A673 (cell line): ENCODE measurements around the gene FBXL7. TPM values are rescaled to one million over a fixed set of nuclear protein-coding genes. Genes with fewer than 3 reads are reported as not detected.

Experiments used
- BruUV-seq: library from RNA; stranded (reverse); fragments of 400-500 nt; replicated peaks from 2 replicates; lab custom pipeline; 2021; lab: Mats Ljungman, UMichigan
- CTCF ChIA-PET: fragments of 300-600 bp; sonication (Branson Sonifier 250); formaldehyde crosslinking; loops from one replicate; lab custom pipeline; 2022; ENCODE audit warnings: antibody characterized with exemption; lab: Charles Lee
- POLR2A ChIA-PET: fragments of 300-600 bp; sonication (Branson Sonifier 250); formaldehyde crosslinking; loops from one replicate; lab custom pipeline; 2022; ENCODE audit warnings: antibody characterized with exemption; ENCODE audit not compliant: low non-redundant PET; lab: Charles Lee
- DNase-seq: peaks from one replicate; pipeline ENCODE4 v3.0.0-alpha.2; 2015; ENCODE audit warnings: low spot score
- H3K27ac ChIP-seq: fragments of 200-600 bp; sonication (generic); 2 replicates; pipeline ENCODE4 v1.5.1; 2016; ENCODE audit warnings: mixed run types, low read depth, mild to moderate bottlenecking, mixed read lengths, antibody characterized with exemption, low read length; ENCODE audit not compliant: poor library complexity, severe bottlenecking
- H3K27me3 ChIP-seq: fragments of 200-600 bp; sonication (generic); replicated peaks from 2 replicates; pipeline ENCODE4 v1.6.1; 2017; ENCODE audit warnings: mixed run types, low read depth, mild to moderate bottlenecking, mixed read lengths, antibody characterized with exemption, low read length; ENCODE audit not compliant: insufficient read depth, poor library complexity
- H3K36me3 ChIP-seq: fragments of 200-600 bp; sonication (generic); 2 replicates; pipeline ENCODE4 v1.6.1; 2016; ENCODE audit warnings: mixed run types, mild to moderate bottlenecking, mixed read lengths, antibody characterized with exemption, low read length; ENCODE audit not compliant: insufficient read depth, poor library complexity, severe bottlenecking
- H3K4me1 ChIP-seq: fragments of 200-600 bp; sonication (generic); 2 replicates; pipeline ENCODE4 v1.6.1; 2017; ENCODE audit warnings: mixed run types, mild to moderate bottlenecking, mixed read lengths, antibody characterized with exemption, low read length; ENCODE audit not compliant: insufficient read depth, poor library complexity, severe bottlenecking
- H3K4me3 ChIP-seq: fragments of 200-600 bp; sonication (generic); 2 replicates; pipeline ENCODE4 v1.5.1; 2016; ENCODE audit warnings: low read depth, mixed run types, mild to moderate bottlenecking, mixed read lengths, low read length; ENCODE audit not compliant: poor library complexity, severe bottlenecking
- H3K9me3 ChIP-seq: fragments of 200-600 bp; sonication (generic); 2 replicates; pipeline ENCODE4 v1.6.1; 2016; ENCODE audit warnings: mixed run types, low read depth, mild to moderate bottlenecking, mixed read lengths, antibody characterized with exemption, low read length; ENCODE audit not compliant: poor library complexity, severe bottlenecking
- CTCF ChIP-seq: fragments of 300-800, 200-600 bp; sonication (generic); conservative IDR thresholded peaks from 2 replicates; pipeline ENCODE4 v1.5.1; 2017; ENCODE audit warnings: low read depth, mild to moderate bottlenecking, antibody characterized with exemption, low read length, moderate library complexity, mixed read lengths
- EZH2 ChIP-seq: fragments of 200-600 bp; sonication (generic); IDR thresholded peaks from 2 replicates; pipeline ENCODE4 v1.6.1; 2017; ENCODE audit warnings: borderline replicate concordance, low read depth, mild to moderate bottlenecking, mixed read lengths, antibody characterized with exemption, low read length; ENCODE audit not compliant: poor library complexity, severe bottlenecking
- intact Hi-C: fragments of 100-400 bp; cut with micrococcal nuclease; formaldehyde crosslinking; loops from one replicate; pipeline ENCODE4 v1.10.0; 2022; ENCODE audit not compliant: unreplicated experiment
- total RNA-seq: library from RNA; stranded (reverse); gene quantifications from 2 replicates; pipeline ENCODE4 v1.2.3, GENCODE V29; 2021

FBXL7 gene
- total RNA-seq, 1 experiment from 2014 or later = 5.9 TPM

GRCh38 chr5:15889001-15889400 is 389.0 kb downstream of the FBXL7 start:
- no peaks in the 10 kb centered on the region for H3K9me3 ChIP-seq
- no peak for DNase-seq
- no TSS peak for BruUV-seq

GRCh38 chr5:15893866-15894265 is 393.9 kb downstream of the FBXL7 start:
- Histone ChIP-seq H3K4me3 (no peak overlapping the region), H3K4me1 (no peaks in the 10 kb centered on the region), H3K9me3 (no peaks in the 10 kb centered on the region), H3K36me3 (no peaks in the 10 kb centered on the region), H3K27ac (no peak overlapping the region), H3K27me3 (no peaks in the 10 kb centered on the region)
- no TSS peak for BruUV-seq
- no peak for DNase-seq
- TF ChIP-seq CTCF (no peak), EZH2 (no peak)
- intact Hi-C loops = no loop called here
- ChIA-PET POLR2A (no interaction called here), CTCF (no interaction called here)

More at GRCh38 chr5:15889001-15889400, 389.0 kb downstream of the FBXL7 start:
- H3K4me1 ChIP-seq = no peaks in the 10 kb centered on the region
- ChIA-PET CTCF (no interaction called here), POLR2A (no interaction called here)
- H3K4me3 ChIP-seq = no peak overlapping the region
- intact Hi-C loops = no loop called here
- no peaks in the 10 kb centered on the region for H3K27me3 ChIP-seq
- TF ChIP-seq EZH2 = no peak
- TF ChIP-seq CTCF = no peak
- H3K27ac ChIP-seq = no peak overlapping the region
- H3K36me3 ChIP-seq = no peaks in the 10 kb centered on the region

- no peak for TF ChIP-seq EZH2
- no peak for TF ChIP-seq CTCF
- POLR2A ChIA-PET = no interaction called here
- H3K27me3 ChIP-seq = no peaks in the 10 kb centered on the region
- no peaks in the 10 kb centered on the region for H3K4me1 ChIP-seq
- CTCF ChIA-PET = no interaction called here
- no peaks in the 10 kb centered on the region for H3K36me3 ChIP-seq
- no peak overlapping the region for H3K4me3 ChIP-seq
- no peak for DNase-seq
- intact Hi-C loops = no loop called here
- no TSS peak for BruUV-seq
- no peak overlapping the region for H3K27ac ChIP-seq
- no peaks in the 10 kb centered on the region for H3K9me3 ChIP-seq
Observed at GRCh38 chr5:15897656-15898055, 397.7 kb downstream of the FBXL7 start.
